ENCODE measurements around the gene SEMA5B. TPM values are rescaled to one million over a fixed set of nuclear protein-coding genes. Genes with fewer than 3 reads are reported as not detected.

Gene SEMA5B
- total RNA-seq, 1 experiment from 2014 or later, result 9.4 TPM

DNA sequence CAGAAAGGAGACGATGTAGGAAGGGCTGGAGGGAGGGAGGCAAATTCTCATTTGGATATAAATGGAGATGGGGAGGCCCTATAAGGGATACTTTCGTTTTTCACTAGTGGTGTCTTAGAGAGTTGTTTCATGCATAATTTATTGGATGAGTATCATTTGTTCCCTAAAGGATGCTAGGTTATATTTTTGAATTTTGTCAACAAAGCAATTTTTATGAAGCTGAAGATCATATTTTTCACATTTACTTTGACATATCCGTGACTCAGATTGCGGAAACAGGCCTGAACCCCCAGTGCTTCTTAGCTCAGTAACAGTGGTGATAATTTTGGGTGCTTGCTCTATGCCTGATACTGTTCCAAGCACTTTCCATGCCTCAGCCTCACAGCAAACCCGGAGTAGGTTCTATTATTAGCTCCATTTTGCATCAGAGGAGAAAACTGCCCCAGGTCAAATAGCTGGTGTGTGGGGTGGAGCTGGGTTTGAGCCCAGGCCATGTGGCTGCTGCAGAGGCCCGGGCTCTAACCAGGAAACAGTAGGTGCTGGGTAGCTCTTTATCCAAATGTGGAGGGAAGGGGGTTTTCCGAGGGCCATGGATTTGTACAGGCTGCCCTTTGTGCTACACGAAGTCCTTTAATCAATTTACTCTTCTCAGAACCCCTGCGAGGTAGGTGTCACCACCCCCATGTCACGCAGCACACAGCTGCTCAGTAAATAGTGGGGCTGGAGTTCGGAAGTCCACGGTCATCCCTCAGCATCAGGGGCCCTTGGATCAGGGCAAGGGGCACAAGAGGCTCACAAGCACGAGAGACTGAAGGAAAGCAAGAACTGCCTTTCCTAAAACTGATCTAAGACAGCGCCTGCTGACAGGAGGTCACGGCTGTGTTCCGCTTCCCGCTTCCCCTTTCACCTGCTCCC is 133.6 kb downstream of the SEMA5B start:
- no peak overlapping the region for H3K4me2 ChIP-seq (ENCODE audit: insufficient read depth, insufficient read length, low read length)
- H3K27ac ChIP-seq (ENCODE audit: insufficient read length, low read depth, low read length), result no peak overlapping the region
- no peak overlapping the region for H3K56ac ChIP-seq (ENCODE audit: insufficient read length, low read depth, low read length)
- no peak overlapping the region for H4K8ac ChIP-seq (replicated peaks; ENCODE audit: insufficient read length, low read depth, low read length)
- H2AK5ac ChIP-seq (ENCODE audit: insufficient read length, low read length), result no peak overlapping the region
- no peaks in the 10 kb centered on the region for H3K27me3 ChIP-seq (ENCODE audit: insufficient read depth, low read length)
- Mint-ChIP-seq H3K9me3 (peaks cover 0 to 3% of the 10 kb centered on the region in 2 experiments; a peak in 2 of 5 replicates), H3K4me3 (no peak overlapping the region), H3K36me3 (ENCODE audit: insufficient read depth in 1 of 3, low read depth in 3 of 3) (peaks cover 0 to 7% (median 0%) of the 10 kb centered on the region in 3 experiments; a peak in 3 of 7 replicates), H3K27me3 (ENCODE audit: low read depth) (peaks cover 4% of the 10 kb centered on the region), H3K4me1 (peaks cover 37 to 38% of the 10 kb centered on the region in 2 experiments), H3K27ac (no peak overlapping the region)
- no peak overlapping the region for H3T11ph ChIP-seq (ENCODE audit: low read length)
- H3K23ac ChIP-seq (ENCODE audit: insufficient read length, low read depth, low read length), result no peak overlapping the region
- H2BK20ac ChIP-seq (ENCODE audit: low read depth, low read length, poor library complexity, severe bottlenecking), result no peak overlapping the region
- H2BK5ac ChIP-seq (ENCODE audit: insufficient read length, low read length), result no peak overlapping the region
- no peak for TF ChIP-seq CTCF (conservative IDR thresholded peaks at IDR 0.05)
- H2BK120ac ChIP-seq (ENCODE audit: low read depth, low read length, poor library complexity, severe bottlenecking), result no peak overlapping the region
- no peak overlapping the region for H2BK12ac ChIP-seq (ENCODE audit: insufficient read length, low read depth, low read length)
- no peak overlapping the region for H3K14ac ChIP-seq (ENCODE audit: insufficient read depth, low read length)
- H3K79me2 ChIP-seq (ENCODE audit: insufficient read depth, low read length), result no peaks in the 10 kb centered on the region
- no peak overlapping the region for H3K4ac ChIP-seq (ENCODE audit: low read depth, low read length)
- no peak overlapping the region for H3K9ac ChIP-seq (ENCODE audit: extremely low read depth, insufficient read length, low read length)
- peak; percentile 47 for DNase-seq
- no peak overlapping the region for H4K91ac ChIP-seq (ENCODE audit: insufficient read length, low read depth, low read length)
- H4K20me1 ChIP-seq (ENCODE audit: control insufficient read depth, insufficient read depth, insufficient read length), result no peaks in the 10 kb centered on the region
- H2BK15ac ChIP-seq (ENCODE audit: low read depth, low read length), result no peak overlapping the region
- no peak overlapping the region for H2AFZ ChIP-seq (ENCODE audit: low read length)
- no CpG with 5 or more reads among the region's 17 CpGs for WGBS (ENCODE audit: extremely low coverage, insufficient read length, low lambda C conversion rate)
- peaks cover 10% of the 10 kb centered on the region; the same call in 1 of the 2 replicates for H3K4me1 ChIP-seq (ENCODE audit: insufficient read depth, low read length)
- H3K18ac ChIP-seq (ENCODE audit: insufficient read length, low read depth, low read length), result no peak overlapping the region
- H3K79me1 ChIP-seq (ENCODE audit: insufficient read depth, low read depth, low read length, poor library complexity, severe bottlenecking), result no peaks in the 10 kb centered on the region
- H4K5ac ChIP-seq (ENCODE audit: insufficient read length, low read depth, low read length), result no peak overlapping the region
- H3K23me2 ChIP-seq (ENCODE audit: insufficient read length, low read depth, low read length, poor library complexity, severe bottlenecking), result no peaks in the 10 kb centered on the region
- H3K9me3 ChIP-seq (ENCODE audit: control insufficient read depth, low read depth, low read length), result no peaks in the 10 kb centered on the region

Measured in H9 (cell line).